Omental fat pad (tissue), 4 donors: Measurements from ENCODE around the gene DIRAS2. TPM values are rescaled to one million over a fixed set of nuclear protein-coding genes. Genes with fewer than 3 reads are reported as not detected.

Source experiments
- ATAC-seq: fragments of 150-250 bp; one replicate; pipeline ENCODE4 v1.9.1; 2016; ENCODE audit warnings: mild to moderate bottlenecking, moderate library complexity; ENCODE audit not compliant: low FRiP score
- DNase-seq: peaks from one replicate; pipeline ENCODE4 v3.0.0-alpha.2; 2019; ENCODE audit warnings: low spot score
- CTCF ChIP-seq, 3 donors: fragments of 450-650 bp; IDR thresholded peaks; one replicate each; pipeline ENCODE4 v1.5.1; 2016 to 2017; ENCODE audit warnings: antibody characterized with exemption in 3 of 3, mild to moderate bottlenecking in 3 of 3, moderate library complexity in 2 of 3
- total RNA-seq, 4 donors: library from RNA; depleted of rRNA; stranded (reverse); fragments of >200 nt; gene quantifications; one replicate each; pipeline ENCODE4 v1.1.0, GENCODE V29; 2016

The DIRAS2 gene
- total RNA-seq, 4 donors from 2014 or later = 0.12 TPM; not detected in 3

- no peak for TF ChIP-seq CTCF (IDR thresholded peaks at IDR 0.05)
- no peak for ATAC-seq
- no peak for DNase-seq
Observed at GRCh38 chr9:90562229-90562628, 80.4 kb downstream of the DIRAS2 start.

Other genes with a start within 250 kb of the DIRAS2 start
- 10 to 100 TPM; 12.4 to 36.1 (median 25.9) TPM for gene SYK, start 159.0 kb upstream of the DIRAS2 start, total RNA-seq